ENCODE data around the gene WNK2. TPM values are rescaled to one million over a fixed set of nuclear protein-coding genes. Genes with fewer than 3 reads are reported as not detected.

The WNK2 gene
- total RNA-seq, 1 donor from 2014 or later, result 9.7 TPM

- Histone ChIP-seq H3K27me3 (ENCODE audit: control insufficient read depth, insufficient read depth, low read length) (no peaks in the 10 kb centered on the region), H3K36me3 (ENCODE audit: control insufficient read depth, insufficient read depth, low read length) (no peaks in the 10 kb centered on the region), H3K4me3 (ENCODE audit: low read depth, low read length) (no peak overlapping the region)
- TF ChIP-seq, protein P1, sequence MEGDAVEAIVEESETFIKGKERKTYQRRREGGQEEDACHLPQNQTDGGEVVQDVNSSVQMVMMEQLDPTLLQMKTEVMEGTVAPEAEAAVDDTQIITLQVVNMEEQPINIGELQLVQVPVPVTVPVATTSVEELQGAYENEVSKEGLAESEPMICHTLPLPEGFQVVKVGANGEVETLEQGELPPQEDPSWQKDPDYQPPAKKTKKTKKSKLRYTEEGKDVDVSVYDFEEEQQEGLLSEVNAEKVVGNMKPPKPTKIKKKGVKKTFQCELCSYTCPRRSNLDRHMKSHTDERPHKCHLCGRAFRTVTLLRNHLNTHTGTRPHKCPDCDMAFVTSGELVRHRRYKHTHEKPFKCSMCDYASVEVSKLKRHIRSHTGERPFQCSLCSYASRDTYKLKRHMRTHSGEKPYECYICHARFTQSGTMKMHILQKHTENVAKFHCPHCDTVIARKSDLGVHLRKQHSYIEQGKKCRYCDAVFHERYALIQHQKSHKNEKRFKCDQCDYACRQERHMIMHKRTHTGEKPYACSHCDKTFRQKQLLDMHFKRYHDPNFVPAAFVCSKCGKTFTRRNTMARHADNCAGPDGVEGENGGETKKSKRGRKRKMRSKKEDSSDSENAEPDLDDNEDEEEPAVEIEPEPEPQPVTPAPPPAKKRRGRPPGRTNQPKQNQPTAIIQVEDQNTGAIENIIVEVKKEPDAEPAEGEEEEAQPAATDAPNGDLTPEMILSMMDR (IDR thresholded peaks at IDR 0.05; ENCODE audit: insufficient read depth, low read length, poor library complexity, severe bottlenecking), result no peak
- no peak for DNase-seq (ENCODE audit: low read depth)
These were observed 34.9 kb downstream of the WNK2 start for GRCh38 chr9:93218671-93219420.

DNA sequence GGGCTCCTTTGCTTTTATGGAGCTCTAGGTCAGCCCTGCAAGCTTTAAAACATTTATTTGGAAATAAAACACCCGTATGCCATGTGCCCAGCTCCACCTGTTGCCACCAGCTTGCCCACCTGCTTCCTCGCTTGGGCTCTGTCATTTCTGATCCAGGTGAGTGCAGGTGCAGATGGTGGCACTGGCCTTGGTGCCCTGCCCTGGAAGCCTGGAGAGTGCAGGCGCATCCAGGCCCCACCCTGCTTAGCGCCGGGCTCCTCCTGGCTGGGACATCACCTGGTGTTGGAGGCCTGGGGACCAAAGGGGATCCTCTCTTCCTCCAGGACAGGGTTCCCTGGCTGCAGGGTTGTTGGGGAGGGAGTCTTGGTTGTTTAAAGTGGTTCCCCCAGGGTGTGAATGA, 35.8 kb downstream of the WNK2 start:
- TF ChIP-seq, protein P1 (IDR thresholded peaks at IDR 0.05; ENCODE audit: insufficient read depth, low read length, poor library complexity, severe bottlenecking), result no peak
- Histone ChIP-seq H3K27me3 (ENCODE audit: control insufficient read depth, insufficient read depth, low read length) (no peaks in the 10 kb centered on the region), H3K4me3 (ENCODE audit: low read depth, low read length) (no peak overlapping the region), H3K36me3 (ENCODE audit: control insufficient read depth, insufficient read depth, low read length) (no peaks in the 10 kb centered on the region)
- no peak for DNase-seq (ENCODE audit: low read depth)

GRCh38 chr9:93220627-93221026, 36.7 kb downstream of the WNK2 start:
- TF ChIP-seq, protein P1 (IDR thresholded peaks at IDR 0.05; ENCODE audit: insufficient read depth, low read length, poor library complexity, severe bottlenecking), result no peak
- Histone ChIP-seq H3K4me3 (ENCODE audit: low read depth, low read length) (no peak overlapping the region), H3K27me3 (ENCODE audit: control insufficient read depth, insufficient read depth, low read length) (no peaks in the 10 kb centered on the region), H3K36me3 (ENCODE audit: control insufficient read depth, insufficient read depth, low read length) (no peaks in the 10 kb centered on the region)
- no peak for DNase-seq (ENCODE audit: low read depth)

DNA sequence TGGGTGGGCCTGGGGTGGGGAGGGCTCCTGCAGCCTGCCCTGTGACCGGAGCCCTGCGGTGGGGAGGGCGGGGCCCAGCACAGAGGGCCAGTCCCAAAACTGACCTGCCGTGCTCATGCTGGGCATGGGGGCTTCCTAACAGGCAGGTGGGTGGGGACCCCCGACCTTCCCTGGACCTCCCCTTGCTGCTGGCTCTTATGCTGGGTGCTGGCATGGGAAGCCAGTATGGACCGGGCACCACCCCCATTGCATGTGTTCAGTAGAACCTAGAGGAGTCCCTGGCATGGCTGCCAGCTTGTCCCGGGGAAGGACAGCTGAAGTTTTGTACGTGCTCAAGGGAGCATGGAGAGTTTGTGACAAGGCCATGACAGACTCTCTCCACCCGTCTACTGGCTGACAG, 37.1 kb downstream of the WNK2 start:
- no peaks in the 10 kb centered on the region for H3K27me3 ChIP-seq (ENCODE audit: control insufficient read depth, insufficient read depth, low read length)
- TF ChIP-seq, protein P1 (IDR thresholded peaks at IDR 0.05; ENCODE audit: insufficient read depth, low read length, poor library complexity, severe bottlenecking), result no peak
- H3K4me3 ChIP-seq (ENCODE audit: low read depth, low read length), result no peak overlapping the region
- H3K36me3 ChIP-seq (ENCODE audit: control insufficient read depth, insufficient read depth, low read length), result no peaks in the 10 kb centered on the region
- no peak for DNase-seq (ENCODE audit: low read depth)

DNA sequence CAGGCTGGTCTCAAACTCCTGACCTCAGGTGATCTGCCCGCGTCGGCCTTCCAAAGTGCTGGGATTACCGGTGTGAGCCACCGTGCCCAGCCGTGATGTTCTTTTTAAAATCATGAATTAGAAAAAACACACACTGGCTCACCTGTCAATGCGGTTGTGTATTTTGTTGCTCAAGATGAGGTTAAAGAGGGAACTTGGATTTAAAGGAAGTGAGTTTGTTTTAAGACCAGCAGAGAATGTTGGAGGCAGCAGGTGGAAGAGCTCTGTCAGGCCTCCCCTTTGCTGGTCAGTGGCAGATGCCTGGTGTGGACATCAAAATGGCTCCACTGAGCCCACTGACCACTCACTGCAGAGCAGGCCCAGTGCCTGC, 38.9 kb downstream of the WNK2 start:
- H3K27me3 ChIP-seq (ENCODE audit: control insufficient read depth, insufficient read depth, low read length), result no peaks in the 10 kb centered on the region
- TF ChIP-seq, protein P1 (IDR thresholded peaks at IDR 0.05; ENCODE audit: insufficient read depth, low read length, poor library complexity, severe bottlenecking), result no peak
- DNase-seq (ENCODE audit: low read depth), result no peak
- H3K36me3 ChIP-seq (ENCODE audit: control insufficient read depth, insufficient read depth, low read length), result no peaks in the 10 kb centered on the region
- no peak overlapping the region for H3K4me3 ChIP-seq (ENCODE audit: low read depth, low read length)
